Activated CD8-positive, alpha-beta memory T cell treated with anti-CD3 and anti-CD28 coated beads, Interleukin-2, amount 10 ng/mL, durations not matched to agents 7 days and 5 days (primary cell): Measurements from ENCODE around the gene CWH43. TPM values are rescaled to one million over a fixed set of nuclear protein-coding genes. Genes with fewer than 3 reads are reported as not detected.
"Not testable (repeated sequence)": the region's sequence is repeated elsewhere in the genome, so short reads cannot be mapped to it uniquely, and the experiment has no call there.

Experiments
- ATAC-seq: fragments of 150-1000 bp; cut with Tn5 transposase; one replicate; pipeline ENCODE4 v1.10.0; 2021; ENCODE audit warnings: moderate library complexity
- CTCF ChIA-PET: fragments of 350-600 bp; sonication (Branson Sonifier 250); formaldehyde crosslinking; loops from one replicate; lab custom pipeline; 2021; ENCODE audit warnings: antibody characterized with exemption; lab: Charles Lee
- DNase-seq: peaks from one replicate; pipeline ENCODE4 v3.0.0-alpha.2; 2020
- H3K27ac Mint-ChIP-seq: one replicate; pipeline ENCODE4 v1.8.0; 2021; ENCODE audit warnings: mild to moderate bottlenecking, mixed read lengths
- H3K27me3 Mint-ChIP-seq: one replicate; pipeline ENCODE4 v1.8.0; 2021; ENCODE audit warnings: mixed read lengths
- H3K36me3 Mint-ChIP-seq: one replicate; pipeline ENCODE4 v1.8.0; 2021; ENCODE audit warnings: mild to moderate bottlenecking, mixed read lengths
- H3K4me1 Mint-ChIP-seq: one replicate; pipeline ENCODE4 v1.8.0; 2021; ENCODE audit warnings: mixed read lengths
- H3K4me3 Mint-ChIP-seq: one replicate; pipeline ENCODE4 v1.8.0; 2021; ENCODE audit warnings: mild to moderate bottlenecking, moderate library complexity, mixed read lengths
- H3K9me3 Mint-ChIP-seq: one replicate; pipeline ENCODE4 v1.8.0; 2022; ENCODE audit warnings: low read depth, mixed read lengths
- total RNA-seq, 2 experiments: library from RNA; stranded (reverse); gene quantifications; one replicate each; pipeline ENCODE4 v1.2.3, GENCODE V29; 2021

Gene CWH43
- total RNA-seq, 2 experiments from 2014 or later: not detected

DNA sequence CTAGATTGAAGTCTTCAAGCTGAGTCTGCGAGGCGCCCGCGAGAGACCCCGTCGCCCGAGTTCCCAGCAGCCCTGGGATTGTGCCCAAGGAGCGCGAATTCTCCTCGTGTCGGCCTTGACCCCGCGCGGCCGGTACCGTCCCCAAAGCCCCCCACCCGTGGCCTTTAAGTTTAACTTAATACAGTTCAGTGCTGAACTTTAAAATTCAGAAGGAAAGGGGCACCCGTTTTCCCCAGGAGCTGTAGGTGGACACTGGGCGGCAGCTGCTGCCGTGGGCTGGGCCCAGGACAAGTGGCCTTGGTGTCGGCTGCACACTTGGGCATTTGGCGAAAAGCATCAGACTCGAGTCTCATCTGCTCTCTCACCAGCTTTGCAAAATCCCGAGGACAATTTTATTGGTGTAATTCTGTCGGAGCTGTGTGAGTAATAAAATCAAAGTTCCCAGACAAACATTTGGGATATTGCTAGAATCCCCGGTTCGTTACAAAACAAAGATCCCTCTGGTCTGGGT is 634 bp downstream of the CWH43 start:
- Mint-ChIP-seq H3K27ac (no peak overlapping the region), H3K9me3 (peaks cover 2% of the 10 kb centered on the region), H3K4me1 (no peaks in the 10 kb centered on the region), H3K27me3 (peaks cover 46% of the 10 kb centered on the region), H3K4me3 (no peak overlapping the region), H3K36me3 (no peaks in the 10 kb centered on the region)
- DNase-seq: no peak
- CTCF ChIA-PET: no interaction called here
- no peak for ATAC-seq

- Mint-ChIP-seq H3K4me3 (no peak overlapping the region), H3K36me3 (no peaks in the 10 kb centered on the region)
- ATAC-seq: no peak
Measured at GRCh38 chr4:48989461-48990203, 3.6 kb downstream of the CWH43 start.

GRCh38 chr4:48991357-48991756 is 5.3 kb downstream of the CWH43 start:
- Mint-ChIP-seq H3K4me3 (no peak overlapping the region), H3K27ac (no peak overlapping the region), H3K4me1 (no peaks in the 10 kb centered on the region), H3K27me3 (peaks cover 35% of the 10 kb centered on the region), H3K9me3 (no peaks in the 10 kb centered on the region), H3K36me3 (no peaks in the 10 kb centered on the region)
- ATAC-seq (no peak), DNase-seq (no peak)
- CTCF ChIA-PET: no interaction called here

More at GRCh38 chr4:48989461-48990203, 3.6 kb downstream of the CWH43 start:
- no peaks in the 10 kb centered on the region for H3K4me1 Mint-ChIP-seq
- CTCF ChIA-PET: no interaction called here
- peaks cover 40% of the 10 kb centered on the region for H3K27me3 Mint-ChIP-seq
- H3K27ac Mint-ChIP-seq: no peak overlapping the region
- H3K9me3 Mint-ChIP-seq: no peaks in the 10 kb centered on the region
- DNase-seq: no peak

- H3K27ac Mint-ChIP-seq: no peak overlapping the region
- H3K9me3 Mint-ChIP-seq: no peaks in the 10 kb centered on the region
- H3K4me1 Mint-ChIP-seq: no peaks in the 10 kb centered on the region
- H3K27me3 Mint-ChIP-seq: peaks cover 29% of the 10 kb centered on the region
- ATAC-seq (no peak), DNase-seq (no peak)
- no peak overlapping the region for H3K4me3 Mint-ChIP-seq
- CTCF ChIA-PET: no interaction called here
- H3K36me3 Mint-ChIP-seq: no peaks in the 10 kb centered on the region
Measured at GRCh38 chr4:48997962-48998361, 11.9 kb downstream of the CWH43 start.

DNA sequence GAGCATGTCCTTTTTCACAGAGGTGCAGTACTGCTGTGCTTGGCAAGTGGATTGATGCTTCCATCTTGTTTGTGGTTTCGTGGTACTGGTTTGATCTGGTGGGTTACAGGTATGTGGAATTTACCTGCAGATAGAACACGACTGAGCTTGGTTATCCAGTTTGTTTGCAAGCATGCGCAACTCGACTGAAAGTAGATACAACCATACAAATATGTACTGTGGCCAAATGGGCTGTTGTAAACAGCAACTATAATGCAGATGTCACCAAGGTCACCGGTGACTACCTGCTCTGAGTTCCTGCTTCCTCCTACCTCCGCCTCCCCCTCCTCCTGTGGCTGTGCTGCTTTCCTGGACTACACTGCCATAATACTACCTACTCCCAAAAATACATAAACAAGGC is 12.4 kb downstream of the CWH43 start:
- DNase-seq (no peak), ATAC-seq (no peak)
- Mint-ChIP-seq H3K4me1 (no peaks in the 10 kb centered on the region), H3K36me3 (no peaks in the 10 kb centered on the region), H3K27ac (no peak overlapping the region), H3K27me3 (peaks cover 27% of the 10 kb centered on the region), H3K9me3 (no peaks in the 10 kb centered on the region), H3K4me3 (no peak overlapping the region)
- CTCF ChIA-PET: no interaction called here

GRCh38 chr4:49000806-49001205 is 14.7 kb downstream of the CWH43 start:
- CTCF ChIA-PET: no interaction called here
- H3K27me3 Mint-ChIP-seq: peaks cover 20% of the 10 kb centered on the region
- H3K36me3 Mint-ChIP-seq: no peaks in the 10 kb centered on the region

DNA sequence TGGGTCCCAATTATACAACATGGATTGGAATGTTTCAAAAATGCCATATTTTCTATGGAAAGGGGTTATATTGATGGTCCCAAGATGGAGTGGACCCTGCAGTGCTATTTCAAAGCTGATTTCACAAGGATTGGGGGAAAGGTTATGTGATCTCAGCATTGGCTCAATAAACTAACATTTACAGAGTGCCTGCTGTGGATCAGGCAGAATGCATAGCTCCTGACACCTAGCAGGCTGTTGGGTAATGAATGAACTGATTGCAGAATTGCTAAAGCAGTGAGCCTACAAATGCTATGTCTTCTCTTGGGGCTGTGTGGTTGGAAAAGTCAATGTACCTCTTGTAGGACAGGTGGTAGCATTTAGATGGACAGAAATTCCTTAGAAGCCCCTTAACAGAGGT is 16.9 kb downstream of the CWH43 start:
- CTCF ChIA-PET: no interaction called here
- Mint-ChIP-seq H3K9me3 (no peaks in the 10 kb centered on the region), H3K4me1 (no peaks in the 10 kb centered on the region), H3K27me3 (peaks cover 16% of the 10 kb centered on the region), H3K4me3 (no peak overlapping the region), H3K36me3 (no peaks in the 10 kb centered on the region), H3K27ac (no peak overlapping the region)
- DNase-seq (no peak), ATAC-seq (no peak)

More at GRCh38 chr4:49000806-49001205, 14.7 kb downstream of the CWH43 start:
- ATAC-seq: no peak
- Mint-ChIP-seq H3K9me3 (no peaks in the 10 kb centered on the region), H3K4me1 (no peaks in the 10 kb centered on the region), H3K27ac (no peak overlapping the region), H3K4me3 (no peak overlapping the region)
- no peak for DNase-seq

DNA sequence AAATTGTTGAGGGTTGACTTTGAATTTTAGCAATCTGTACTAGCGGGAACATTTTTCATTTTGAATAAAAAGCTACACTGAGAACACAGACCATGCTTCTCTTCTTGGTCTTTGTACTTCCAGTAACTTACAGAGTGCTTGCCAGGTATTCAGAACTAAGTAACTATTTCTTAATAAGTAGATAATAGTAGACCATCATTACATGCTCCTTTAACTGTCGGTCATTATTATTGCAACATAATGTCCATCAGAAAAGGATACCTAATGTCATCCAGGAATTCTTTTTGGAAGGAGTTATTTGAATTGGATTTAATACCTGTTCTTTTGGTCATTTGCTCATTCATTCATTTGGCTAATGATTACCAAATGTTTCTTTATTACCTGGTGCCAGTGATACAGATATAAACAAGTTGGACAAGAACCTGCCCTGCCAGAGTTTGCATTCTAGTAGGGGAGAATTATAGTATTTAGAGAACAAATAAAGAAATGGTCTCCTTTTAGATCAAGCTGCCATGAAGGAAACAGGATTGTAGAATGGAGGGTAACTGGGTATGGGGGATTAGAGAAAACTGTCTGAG is 32.7 kb downstream of the CWH43 start:
- Mint-ChIP-seq H3K4me3 (no peak overlapping the region), H3K9me3 (peaks cover 2% of the 10 kb centered on the region)
- ATAC-seq: no peak

DNA sequence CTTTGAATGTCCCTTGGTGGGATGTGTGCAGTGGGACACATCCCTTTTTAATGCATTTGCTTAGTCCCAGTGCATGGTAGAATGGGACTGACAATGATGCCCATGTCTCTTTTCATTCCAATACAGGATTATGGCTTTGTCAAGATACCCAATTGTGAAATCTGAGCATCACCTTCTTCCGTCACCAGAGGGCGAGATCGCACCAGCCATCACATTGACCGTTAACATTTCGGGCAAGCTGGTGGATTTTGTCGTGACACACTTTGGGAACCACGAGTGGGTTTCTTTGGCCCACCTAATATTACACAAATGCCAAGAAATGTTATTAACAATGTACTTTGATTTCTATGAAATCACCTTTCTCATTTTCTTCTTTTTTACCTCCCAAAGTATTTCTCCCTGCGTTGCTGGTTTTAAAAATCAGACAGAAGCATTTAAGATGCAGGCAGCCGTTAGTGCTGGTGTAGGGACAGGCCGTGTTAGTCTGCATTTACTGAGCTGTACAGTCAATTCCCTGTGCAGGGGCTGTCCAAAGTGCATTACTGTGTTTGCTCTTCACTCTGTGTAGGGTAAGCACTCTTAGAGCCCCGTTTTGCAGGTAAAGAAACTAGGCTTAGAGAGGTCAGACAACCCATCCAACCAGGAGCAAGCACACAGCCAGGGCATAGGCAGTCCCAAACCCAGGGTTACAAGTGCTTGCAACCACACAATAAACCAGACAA is 46.5 kb downstream of the CWH43 start:
- H3K4me1 Mint-ChIP-seq: no peaks in the 10 kb centered on the region
- ATAC-seq (no peak), DNase-seq (no peak)
- H3K9me3 Mint-ChIP-seq: no peaks in the 10 kb centered on the region
- peaks cover 4% of the 10 kb centered on the region for H3K27me3 Mint-ChIP-seq
- H3K4me3 Mint-ChIP-seq: no peak overlapping the region
- no peak overlapping the region for H3K27ac Mint-ChIP-seq
- CTCF ChIA-PET: no interaction called here
- no peaks in the 10 kb centered on the region for H3K36me3 Mint-ChIP-seq

More for the DNA sequence above, 32.7 kb downstream of the CWH43 start:
- CTCF ChIA-PET: no interaction called here
- Mint-ChIP-seq H3K4me1 (no peaks in the 10 kb centered on the region), H3K36me3 (no peaks in the 10 kb centered on the region), H3K27me3 (no peaks in the 10 kb centered on the region), H3K27ac (no peak overlapping the region)
- no peak for DNase-seq

DNA sequence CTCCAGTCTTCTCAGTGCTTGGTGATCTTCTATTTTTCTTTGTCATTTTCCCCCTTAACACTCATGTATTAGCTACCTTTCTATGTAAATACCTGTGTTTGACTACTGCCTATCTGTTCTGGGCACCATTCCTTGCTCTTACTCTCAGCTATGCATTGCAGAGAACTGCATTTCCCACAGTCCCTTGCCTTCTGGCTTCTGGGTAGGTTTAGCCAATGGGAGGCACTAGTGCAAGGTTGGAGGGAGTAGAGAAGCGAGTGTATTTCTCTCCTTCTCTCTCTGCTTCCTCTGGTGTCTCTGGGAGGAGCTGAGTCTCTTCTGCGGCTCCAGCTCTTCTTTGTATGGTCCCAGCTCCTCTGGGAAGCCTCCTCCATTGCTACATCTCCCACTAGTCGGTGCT is 50.5 kb downstream of the CWH43 start:
- CTCF ChIA-PET: no interaction called here
- H3K36me3 Mint-ChIP-seq: no peaks in the 10 kb centered on the region
- no peak for DNase-seq
- H3K27ac Mint-ChIP-seq: no peak overlapping the region
- H3K9me3 Mint-ChIP-seq: no peaks in the 10 kb centered on the region
- H3K4me3 Mint-ChIP-seq: no peak overlapping the region
- H3K4me1 Mint-ChIP-seq: no peaks in the 10 kb centered on the region
- no peak for ATAC-seq
- peaks cover 4% of the 10 kb centered on the region for H3K27me3 Mint-ChIP-seq

- DNase-seq (no peak), ATAC-seq (no peak)
- no peak overlapping the region for H3K4me3 Mint-ChIP-seq
- H3K27ac Mint-ChIP-seq: no peak overlapping the region
- no peaks in the 10 kb centered on the region for H3K4me1 Mint-ChIP-seq
- H3K36me3 Mint-ChIP-seq: no peaks in the 10 kb centered on the region
- CTCF ChIA-PET: no interaction called here
- no peaks in the 10 kb centered on the region for H3K27me3 Mint-ChIP-seq
- H3K9me3 Mint-ChIP-seq: no peaks in the 10 kb centered on the region
Measured at GRCh38 chr4:49044270-49044669, 58.2 kb downstream of the CWH43 start.

DNA sequence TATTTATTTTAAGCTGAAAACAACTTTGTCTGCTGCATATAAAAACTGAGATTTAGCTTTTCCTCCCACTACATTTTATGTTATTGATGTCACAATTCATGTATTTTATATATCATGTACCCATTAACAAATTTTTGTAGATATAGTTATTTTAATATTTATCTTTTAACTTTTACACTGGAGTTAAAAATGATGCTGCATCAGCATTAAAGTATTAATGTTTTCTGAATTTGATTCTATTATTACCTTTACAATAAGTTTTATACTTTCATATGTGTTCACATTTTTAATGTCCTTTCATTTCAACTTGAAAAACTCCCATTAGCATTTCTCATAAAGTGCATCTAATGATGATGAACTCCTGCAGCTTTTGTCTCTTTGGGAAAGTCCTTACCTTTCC is 72.2 kb downstream of the CWH43 start:
- no peaks in the 10 kb centered on the region for H3K4me1 Mint-ChIP-seq

DNA sequence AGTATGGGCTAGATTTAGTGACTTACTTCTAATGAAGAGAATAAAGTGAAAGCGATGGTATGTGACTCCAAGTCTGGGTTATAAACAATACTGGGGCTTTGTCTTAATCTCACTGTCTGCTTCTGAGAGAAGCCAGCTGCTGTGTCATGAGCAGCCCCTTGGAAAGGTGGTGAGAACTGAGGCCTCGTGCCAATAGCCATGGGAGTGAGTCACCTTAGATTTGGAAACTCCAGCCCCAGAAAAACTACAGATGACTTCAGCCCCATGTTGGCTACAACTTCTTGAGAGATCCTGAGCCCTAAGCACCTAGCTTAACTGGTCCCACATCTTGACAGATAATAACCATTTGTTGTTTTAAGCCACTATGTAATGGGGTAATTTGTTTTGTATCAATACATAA is 77.6 kb downstream of the CWH43 start:
- Mint-ChIP-seq H3K9me3 (peaks cover 4% of the 10 kb centered on the region), H3K4me1 (no peaks in the 10 kb centered on the region), H3K36me3 (no peaks in the 10 kb centered on the region), H3K27ac (no peak overlapping the region), H3K27me3 (no peaks in the 10 kb centered on the region), H3K4me3 (no peak overlapping the region)
- CTCF ChIA-PET: no interaction called here
- DNase-seq (no peak), ATAC-seq (no peak)

More for the DNA sequence above, 72.2 kb downstream of the CWH43 start:
- Mint-ChIP-seq H3K27ac (no peak overlapping the region), H3K36me3 (no peaks in the 10 kb centered on the region), H3K9me3 (peaks cover 8% of the 10 kb centered on the region), H3K27me3 (no peaks in the 10 kb centered on the region), H3K4me3 (no peak overlapping the region)
- DNase-seq (no peak), ATAC-seq (no peak)
- CTCF ChIA-PET: no interaction called here

- H3K27ac Mint-ChIP-seq, H3K36me3 Mint-ChIP-seq, CTCF ChIA-PET, H3K27me3 Mint-ChIP-seq, H3K4me3 Mint-ChIP-seq, DNase-seq, ATAC-seq, H3K9me3 Mint-ChIP-seq, H3K4me1 Mint-ChIP-seq: not testable (repeated sequence)
Measured at GRCh38 chr4:49072196-49072595, 86.1 kb downstream of the CWH43 start.
